Fibroblast of mammary gland (primary cell): Measurements from ENCODE around the gene SUFU.

Experiments
- DNase-seq: peaks from one replicate; pipeline ENCODE4 v3.0.0-alpha.2; 2010; ENCODE audit warnings: low read depth
- H3K4me3 ChIP-seq: 2 replicates; pipeline ENCODE4 v1.5.1; 2011; ENCODE audit warnings: low read depth, mild to moderate bottlenecking, low read length, moderate library complexity; ENCODE audit not compliant: control insufficient read depth
- CTCF ChIP-seq: conservative IDR thresholded peaks from 2 replicates; pipeline ENCODE4 v1.5.1; 2011; ENCODE audit warnings: low read depth, low read length, inconsistent platforms; ENCODE audit not compliant: control insufficient read depth, insufficient read depth

The SUFU gene

GRCh38 chr10:102480396-102480795 lies 23.4 kb upstream of the SUFU start:
- DNase-seq = no peak
- no peak for TF ChIP-seq CTCF

GRCh38 chr10:102484021-102484420 lies 19.8 kb upstream of the SUFU start:
- no peak overlapping the region for H3K4me3 ChIP-seq
- no peak for DNase-seq
- no peak for TF ChIP-seq CTCF

More at GRCh38 chr10:102480396-102480795, 23.4 kb upstream of the SUFU start:
- no peak overlapping the region for H3K4me3 ChIP-seq

- H3K4me3 ChIP-seq = no peak overlapping the region
- DNase-seq = no peak
- no peak for TF ChIP-seq CTCF
Measured at GRCh38 chr10:102485093-102485784, 18.5 kb upstream of the SUFU start.

GRCh38 chr10:102491136-102491535 lies 12.6 kb upstream of the SUFU start:
- TF ChIP-seq CTCF = no peak
- no peak for DNase-seq
- H3K4me3 ChIP-seq = no peak overlapping the region

GRCh38 chr10:102492344-102492939 lies 11.3 kb upstream of the SUFU start:
- no peak for DNase-seq
- H3K4me3 ChIP-seq = no peak overlapping the region
- no peak for TF ChIP-seq CTCF

GRCh38 chr10:102492983-102493382 lies 10.8 kb upstream of the SUFU start:
- TF ChIP-seq CTCF = no peak
- no peak overlapping the region for H3K4me3 ChIP-seq
- DNase-seq = no peak
